Neutrophil (primary cell): ENCODE measurements around the gene ERICH3.

Experiments
- H3K27ac ChIP-seq: fragments of 200-600 bp; sonication (generic); 2 replicates; pipeline ENCODE4 v1.5.1; 2016; ENCODE audit warnings: mild to moderate bottlenecking, moderate library complexity
- H3K27me3 ChIP-seq: fragments of 200-600 bp; sonication (generic); 2 replicates; pipeline ENCODE4 v1.6.0; 2016; ENCODE audit warnings: mild to moderate bottlenecking
- H3K36me3 ChIP-seq: fragments of 200-600 bp; sonication (generic); 2 replicates; pipeline ENCODE4 v1.5.1; 2017
- H3K4me1 ChIP-seq, 2 experiments: fragments of 200-600 bp in 1 of 2; sonication (generic) in 1 of 2; 1 replicate in 1 of 2; 2 replicates in 1 of 2; pipeline versions ENCODE4 v1.5.1 to v1.6.1; 2013 to 2016; ENCODE audit warnings: low read depth in 1 of 2, low read length in 1 of 2, mild to moderate bottlenecking in 1 of 2, moderate library complexity in 1 of 2; ENCODE audit not compliant: control insufficient read depth in 1 of 2, insufficient read depth in 1 of 2
- H3K4me3 ChIP-seq, 2 experiments: fragments of 200-600 bp in 1 of 2; sonication (generic) in 1 of 2; 1 replicate in 1 of 2; 2 replicates in 1 of 2; pipeline ENCODE4 v1.5.1; 2013 to 2016; ENCODE audit warnings: low read depth in 1 of 2, low read length in 1 of 2, mild to moderate bottlenecking in 1 of 2, moderate library complexity in 1 of 2
- H3K9me3 ChIP-seq: fragments of 200-600 bp; sonication (generic); 2 replicates; pipeline ENCODE4 v1.5.1; 2016
- TF ChIP-seq, protein P1 (sequence below): fragments of 200-600 bp; sonication (generic); IDR thresholded peaks from 2 replicates; pipeline ENCODE4 v1.5.1; 2016; ENCODE audit warnings: antibody characterized with exemption

Gene ERICH3

DNA sequence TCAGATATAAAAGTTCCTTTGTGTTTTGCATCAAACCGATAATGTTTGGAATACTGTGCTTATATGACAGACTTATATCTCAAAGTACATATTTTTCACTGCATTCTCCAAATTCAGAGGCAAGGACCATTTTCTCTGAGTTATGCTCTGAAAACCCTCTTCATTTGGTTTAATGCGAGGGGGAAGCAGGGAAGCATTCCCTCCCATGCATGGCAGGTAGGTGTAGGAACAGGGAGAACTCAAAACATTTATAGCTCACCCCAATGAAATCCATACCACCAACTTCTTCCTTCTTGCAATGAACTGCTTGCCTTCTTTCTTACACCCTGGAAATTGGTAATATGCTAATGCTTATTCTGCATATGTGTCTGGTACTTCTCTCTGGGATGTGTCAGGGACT, 10.7 kb upstream of the ERICH3 start:
- Histone ChIP-seq H3K36me3 (no peaks in the 10 kb centered on the region), H3K27ac (no peak overlapping the region), H3K4me3 (no peak overlapping the region), H3K9me3 (no peaks in the 10 kb centered on the region), H3K27me3 (no peaks in the 10 kb centered on the region), H3K4me1 (no peaks in the 10 kb centered on the region)
- TF ChIP-seq, protein P1, sequence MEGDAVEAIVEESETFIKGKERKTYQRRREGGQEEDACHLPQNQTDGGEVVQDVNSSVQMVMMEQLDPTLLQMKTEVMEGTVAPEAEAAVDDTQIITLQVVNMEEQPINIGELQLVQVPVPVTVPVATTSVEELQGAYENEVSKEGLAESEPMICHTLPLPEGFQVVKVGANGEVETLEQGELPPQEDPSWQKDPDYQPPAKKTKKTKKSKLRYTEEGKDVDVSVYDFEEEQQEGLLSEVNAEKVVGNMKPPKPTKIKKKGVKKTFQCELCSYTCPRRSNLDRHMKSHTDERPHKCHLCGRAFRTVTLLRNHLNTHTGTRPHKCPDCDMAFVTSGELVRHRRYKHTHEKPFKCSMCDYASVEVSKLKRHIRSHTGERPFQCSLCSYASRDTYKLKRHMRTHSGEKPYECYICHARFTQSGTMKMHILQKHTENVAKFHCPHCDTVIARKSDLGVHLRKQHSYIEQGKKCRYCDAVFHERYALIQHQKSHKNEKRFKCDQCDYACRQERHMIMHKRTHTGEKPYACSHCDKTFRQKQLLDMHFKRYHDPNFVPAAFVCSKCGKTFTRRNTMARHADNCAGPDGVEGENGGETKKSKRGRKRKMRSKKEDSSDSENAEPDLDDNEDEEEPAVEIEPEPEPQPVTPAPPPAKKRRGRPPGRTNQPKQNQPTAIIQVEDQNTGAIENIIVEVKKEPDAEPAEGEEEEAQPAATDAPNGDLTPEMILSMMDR = no peak

DNA sequence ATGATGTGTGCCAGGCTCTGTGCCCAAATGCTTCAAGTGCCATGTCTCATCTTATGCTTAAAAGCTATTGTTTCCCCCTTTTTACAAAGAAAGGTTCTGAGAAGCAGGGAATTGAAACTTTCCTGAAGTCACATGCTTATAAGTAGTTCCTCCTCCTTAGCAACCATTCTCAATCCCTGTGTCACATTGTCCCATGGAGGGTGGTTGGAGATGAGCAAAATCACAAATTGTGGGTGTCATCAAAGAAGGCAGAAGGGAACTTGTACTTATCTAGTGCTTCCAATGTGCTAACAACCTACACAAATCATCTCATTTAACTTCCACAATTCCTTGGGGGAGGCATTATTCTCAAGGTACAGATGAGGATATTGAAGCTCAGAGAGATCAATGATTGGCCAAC, 10.1 kb upstream of the ERICH3 start:
- no peaks in the 10 kb centered on the region for H3K4me1 ChIP-seq
- no peaks in the 10 kb centered on the region for H3K9me3 ChIP-seq
- H3K27ac ChIP-seq = no peak overlapping the region
- TF ChIP-seq, protein P1 = no peak
- H3K36me3 ChIP-seq = no peaks in the 10 kb centered on the region
- no peaks in the 10 kb centered on the region for H3K27me3 ChIP-seq
- H3K4me3 ChIP-seq = no peak overlapping the region

DNA sequence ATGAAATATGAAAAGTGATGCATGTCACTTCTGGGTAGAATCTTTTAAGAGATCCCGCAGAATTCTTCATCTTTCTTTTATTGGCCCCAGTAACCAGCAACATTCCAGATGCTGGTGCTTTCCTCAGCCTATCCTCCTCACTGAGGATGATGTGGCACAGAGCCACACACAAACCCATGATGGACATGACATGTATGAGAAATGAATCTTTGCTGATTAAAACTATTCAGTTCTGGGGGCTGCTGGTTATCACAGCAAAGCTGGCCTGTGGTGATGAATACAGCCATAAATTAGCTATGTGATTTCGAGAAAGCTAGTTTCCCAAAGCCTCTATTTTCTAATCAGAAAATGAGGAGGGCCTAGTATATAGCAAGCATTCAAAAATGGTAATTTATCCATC, 8.3 kb upstream of the ERICH3 start:
- Histone ChIP-seq H3K27ac (no peak overlapping the region), H3K36me3 (no peaks in the 10 kb centered on the region), H3K4me1 (no peaks in the 10 kb centered on the region), H3K9me3 (no peaks in the 10 kb centered on the region), H3K4me3 (no peak overlapping the region), H3K27me3 (no peaks in the 10 kb centered on the region)
- TF ChIP-seq, protein P1 = no peak

DNA sequence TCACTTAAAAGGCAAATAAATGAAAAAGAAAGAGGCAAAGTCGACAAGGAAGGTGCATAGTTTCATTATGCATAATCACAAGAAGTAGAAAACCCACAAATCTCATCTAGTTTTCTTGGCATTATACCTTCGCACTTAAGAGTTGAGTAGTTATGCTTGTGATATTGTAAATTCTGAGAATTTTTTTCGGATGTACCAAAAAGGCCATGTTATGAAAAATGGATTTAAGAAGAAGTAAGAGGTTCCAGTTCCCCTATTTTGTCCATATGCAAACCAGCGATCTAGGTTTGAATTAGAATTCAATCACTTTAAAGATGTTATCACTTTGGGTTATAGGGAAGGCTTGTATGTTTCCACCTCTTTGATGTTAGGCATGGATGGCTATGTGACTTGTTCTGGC, 7.9 kb upstream of the ERICH3 start:
- no peak overlapping the region for H3K4me3 ChIP-seq
- TF ChIP-seq, protein P1 = no peak

DNA sequence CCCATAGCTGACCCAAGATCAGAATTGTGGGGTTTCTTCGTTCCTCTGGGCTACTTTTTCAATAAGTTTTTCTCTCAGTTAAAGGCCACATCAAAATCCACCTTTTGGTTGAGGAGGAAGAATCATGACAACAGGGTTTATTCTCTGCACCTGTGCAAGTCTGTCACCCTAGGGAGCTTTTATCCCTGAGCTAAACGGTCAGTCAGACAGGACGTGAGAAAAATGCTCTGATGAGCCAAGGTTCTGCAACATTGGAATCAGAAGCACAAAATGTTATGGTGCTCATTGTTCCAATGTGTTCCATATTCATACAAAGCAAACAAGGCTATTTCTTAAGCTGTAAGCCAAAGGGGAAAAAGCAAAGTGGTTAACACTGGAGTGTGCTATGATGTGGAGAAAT, 7.4 kb upstream of the ERICH3 start:
- no peak overlapping the region for H3K27ac ChIP-seq
- H3K36me3 ChIP-seq = no peaks in the 10 kb centered on the region
- no peak overlapping the region for H3K4me3 ChIP-seq
- TF ChIP-seq, protein P1 = no peak
- no peaks in the 10 kb centered on the region for H3K4me1 ChIP-seq
- H3K9me3 ChIP-seq = no peaks in the 10 kb centered on the region
- H3K27me3 ChIP-seq = no peaks in the 10 kb centered on the region

More for the DNA sequence above, 7.9 kb upstream of the ERICH3 start:
- Histone ChIP-seq H3K9me3 (no peaks in the 10 kb centered on the region), H3K36me3 (no peaks in the 10 kb centered on the region), H3K27ac (no peak overlapping the region), H3K27me3 (no peaks in the 10 kb centered on the region), H3K4me1 (no peaks in the 10 kb centered on the region)

DNA sequence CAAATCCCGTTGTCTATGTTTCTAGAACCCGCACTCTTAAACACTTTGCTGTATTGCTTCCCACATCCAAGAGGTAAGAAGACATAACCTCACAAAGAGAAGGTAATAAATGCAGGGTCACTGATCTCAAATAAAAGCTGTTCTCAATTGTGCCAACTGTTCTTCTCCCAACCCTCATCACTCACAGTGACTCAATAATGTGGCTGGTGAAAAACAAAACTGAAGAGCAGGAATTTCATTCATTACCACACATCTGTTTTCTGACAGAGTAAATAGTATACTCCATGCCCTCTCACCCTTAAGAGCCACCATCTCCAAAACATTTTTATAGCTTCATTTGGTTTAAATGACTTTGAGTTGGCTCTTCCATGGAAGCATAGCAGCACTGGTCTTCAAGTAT, 6.2 kb upstream of the ERICH3 start:
- H3K27me3 ChIP-seq = peaks cover 7% of the 10 kb centered on the region
- TF ChIP-seq, protein P1 = no peak
- no peaks in the 10 kb centered on the region for H3K4me1 ChIP-seq
- H3K4me3 ChIP-seq = no peak overlapping the region
- no peak overlapping the region for H3K27ac ChIP-seq
- H3K9me3 ChIP-seq = no peaks in the 10 kb centered on the region
- no peaks in the 10 kb centered on the region for H3K36me3 ChIP-seq
